GM18499 (cell line): ENCODE results near the gene SELENOI.
"Not testable (repeated sequence)": the region's sequence is repeated elsewhere in the genome, so short reads cannot be mapped to it uniquely, and the experiment has no call there.

Experiments
- ATAC-seq: cut with Tn5 transposase; IDR thresholded peaks from one replicate; pipeline ENCODE4 v1.9.1; 2021; ENCODE audit warnings: moderate number of reproducible peaks; ENCODE audit not compliant: insufficient read depth, unreplicated experiment

SELENOI gene

DNA sequence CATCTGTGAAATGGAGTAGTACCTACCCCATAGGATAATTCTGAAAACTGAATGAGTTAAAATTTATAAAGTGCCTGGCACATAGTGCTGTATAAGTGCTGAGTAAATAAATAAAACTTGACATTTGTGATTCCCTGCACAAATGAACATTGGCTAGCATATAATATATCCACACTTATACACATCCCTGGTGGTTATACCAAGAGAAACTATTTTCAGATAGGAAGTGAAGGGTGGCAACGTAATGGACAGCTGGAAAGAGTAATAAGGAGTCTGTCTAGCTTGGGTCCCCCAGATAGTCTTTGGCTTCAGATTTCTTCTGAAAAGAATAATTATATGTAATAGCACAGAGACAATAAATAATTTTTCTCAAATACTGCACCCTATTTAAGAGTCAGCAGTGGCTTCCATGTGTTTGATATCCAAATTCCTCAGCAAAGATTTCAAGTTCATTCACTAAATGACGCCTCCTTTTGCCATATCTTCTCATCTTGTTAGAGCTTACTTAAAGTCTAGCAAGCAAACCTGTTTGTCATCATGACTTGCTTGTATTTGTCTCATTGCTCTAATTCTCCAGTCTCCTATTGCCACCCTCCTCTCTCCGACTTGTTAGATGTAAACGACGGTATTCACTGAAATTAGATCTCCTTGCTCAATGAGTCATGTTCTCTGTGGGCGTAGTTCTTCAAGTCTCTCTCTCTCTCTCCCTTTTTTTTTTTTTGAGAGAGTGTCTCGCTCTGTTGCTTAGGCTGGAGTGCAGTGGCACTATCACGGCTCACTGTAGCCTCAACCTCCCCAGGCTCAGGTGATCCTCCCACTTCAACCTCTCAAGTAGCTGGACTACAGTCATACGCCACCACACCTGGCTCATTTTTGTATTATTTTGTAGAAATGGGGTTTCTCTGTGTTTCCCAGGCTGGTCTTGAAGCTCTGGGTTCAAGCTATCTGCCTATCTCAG is 9.4 kb downstream of the SELENOI start:
- ATAC-seq = no peak

- no peak for ATAC-seq
Observed at GRCh38 chr2:26356111-26356510, 10.2 kb downstream of the SELENOI start.

DNA sequence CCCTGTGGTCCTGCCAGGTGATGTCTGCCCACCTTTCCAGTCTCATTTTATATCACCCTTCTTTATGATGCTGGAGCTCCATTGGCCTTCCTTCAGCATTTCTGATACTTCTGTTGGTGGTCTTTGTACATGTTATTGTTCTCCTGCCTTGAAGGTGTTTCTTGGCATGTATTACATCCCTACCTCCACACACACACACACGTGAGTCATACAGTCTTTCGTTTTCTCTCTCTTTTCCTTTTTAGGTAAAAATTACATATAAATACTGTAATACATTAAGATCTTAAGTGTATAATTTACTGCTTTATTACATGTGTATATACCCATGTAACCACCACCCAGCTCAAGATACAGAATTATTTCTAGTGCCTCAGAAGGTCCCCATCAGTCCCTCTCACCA is 10.8 kb downstream of the SELENOI start:
- ATAC-seq = no peak

GRCh38 chr2:26359886-26360473 is 14.0 kb downstream of the SELENOI start:
- no peak for ATAC-seq

- no peak for ATAC-seq
Observed at GRCh38 chr2:26363323-26363722, 17.4 kb downstream of the SELENOI start.

- ATAC-seq = no peak
Observed at GRCh38 chr2:26363958-26364357, 18.0 kb downstream of the SELENOI start.

DNA sequence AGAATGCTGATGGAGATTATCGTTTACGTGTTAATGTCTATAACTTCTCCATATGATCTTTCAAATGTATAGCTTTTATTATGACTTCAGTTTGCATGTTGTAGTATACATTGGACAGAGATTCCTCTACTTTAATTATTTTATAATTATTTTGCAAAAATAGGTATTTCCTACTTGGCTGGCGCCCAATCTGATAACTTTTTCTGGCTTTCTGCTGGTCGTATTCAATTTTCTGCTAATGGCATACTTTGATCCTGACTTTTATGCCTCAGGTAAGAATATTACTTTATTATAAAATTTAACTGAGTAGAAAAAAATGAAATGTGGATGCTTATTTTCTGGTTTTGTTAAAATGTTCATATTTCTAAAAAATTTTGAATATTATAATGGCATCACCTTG is 18.7 kb downstream of the SELENOI start:
- no peak for ATAC-seq

DNA sequence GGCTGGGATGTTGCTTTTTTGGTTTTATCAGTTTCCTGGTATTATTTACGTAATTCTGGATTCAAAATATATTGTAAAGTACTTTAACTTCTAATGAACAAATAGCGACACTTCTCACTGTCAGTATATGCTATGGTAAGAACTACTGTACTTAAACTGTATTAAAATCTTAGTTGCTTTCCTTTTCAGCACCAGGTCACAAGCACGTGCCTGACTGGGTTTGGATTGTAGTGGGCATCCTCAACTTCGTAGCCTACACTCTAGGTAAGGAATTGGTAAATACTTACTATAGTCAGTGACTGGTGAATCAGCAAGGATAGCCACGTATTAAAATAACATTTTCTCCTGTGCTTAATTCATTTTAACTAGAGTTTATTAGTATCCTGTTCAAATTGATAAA is 21.0 kb downstream of the SELENOI start:
- no peak for ATAC-seq

GRCh38 chr2:26369664-26370063 is 23.7 kb downstream of the SELENOI start:
- not testable (repeated sequence) for ATAC-seq

- not testable (repeated sequence) for ATAC-seq
Observed at GRCh38 chr2:26370909-26371308, 25.0 kb downstream of the SELENOI start.

GRCh38 chr2:26376799-26377198 is 30.9 kb downstream of the SELENOI start:
- no peak for ATAC-seq

GRCh38 chr2:26380281-26380680 is 34.3 kb downstream of the SELENOI start:
- no peak for ATAC-seq

DNA sequence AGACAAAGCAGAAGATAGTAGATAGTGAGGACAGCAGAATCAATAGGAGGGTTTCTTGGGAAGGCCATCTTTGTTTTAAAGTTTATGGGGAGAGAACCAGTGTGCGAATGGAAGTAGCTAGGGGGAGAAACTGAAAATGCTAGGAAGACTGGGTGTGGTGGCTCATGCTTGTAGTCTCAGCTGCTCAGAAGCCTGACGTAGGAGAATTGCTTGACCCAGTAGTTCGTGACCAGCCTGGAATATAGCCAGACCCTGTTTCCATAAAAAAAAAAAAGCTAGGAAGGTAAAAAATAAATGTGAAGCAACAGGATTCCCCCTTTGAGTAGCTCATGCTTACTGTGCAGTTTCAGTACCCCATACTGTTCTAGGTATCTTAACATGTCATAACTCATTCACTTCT is 36.6 kb downstream of the SELENOI start:
- ATAC-seq = no peak

DNA sequence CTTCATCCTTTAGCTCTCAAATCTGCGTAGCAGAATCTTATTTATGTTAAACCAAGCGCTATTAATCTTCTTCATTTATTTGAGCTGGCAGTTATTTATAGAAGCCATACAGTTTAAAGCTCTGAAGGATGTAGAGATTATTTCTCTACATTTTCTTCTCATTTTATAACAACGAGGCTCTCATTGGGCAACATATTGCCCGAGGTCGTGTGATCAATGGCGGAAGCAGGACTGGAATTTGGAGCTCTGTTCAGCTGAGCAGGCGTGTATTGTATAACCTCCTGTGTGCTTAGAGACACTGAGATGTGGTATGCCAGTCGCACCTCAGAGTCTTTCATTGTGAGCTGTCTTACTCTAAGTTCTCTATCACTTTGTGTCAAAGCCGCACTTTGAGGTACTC is 38.2 kb downstream of the SELENOI start:
- ATAC-seq = no peak

DNA sequence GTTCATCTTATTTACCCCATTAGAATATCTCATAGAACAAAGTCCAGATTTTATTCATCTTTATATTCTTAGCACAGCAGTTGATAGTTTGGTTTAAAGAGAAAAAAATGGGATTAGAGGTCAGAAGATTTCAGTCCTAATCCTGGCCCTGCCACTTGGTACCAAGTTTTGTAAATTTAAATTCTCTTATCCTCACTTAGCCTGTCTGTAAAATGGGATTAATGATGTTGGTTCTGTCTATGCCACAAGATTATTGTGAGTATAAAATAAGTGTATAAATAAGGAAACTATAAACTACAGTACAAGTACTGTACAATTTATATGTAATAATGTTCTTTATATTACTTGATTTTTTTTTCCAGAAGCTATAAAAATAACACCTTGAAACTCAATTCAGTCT is 38.7 kb downstream of the SELENOI start:
- no peak for ATAC-seq

DNA sequence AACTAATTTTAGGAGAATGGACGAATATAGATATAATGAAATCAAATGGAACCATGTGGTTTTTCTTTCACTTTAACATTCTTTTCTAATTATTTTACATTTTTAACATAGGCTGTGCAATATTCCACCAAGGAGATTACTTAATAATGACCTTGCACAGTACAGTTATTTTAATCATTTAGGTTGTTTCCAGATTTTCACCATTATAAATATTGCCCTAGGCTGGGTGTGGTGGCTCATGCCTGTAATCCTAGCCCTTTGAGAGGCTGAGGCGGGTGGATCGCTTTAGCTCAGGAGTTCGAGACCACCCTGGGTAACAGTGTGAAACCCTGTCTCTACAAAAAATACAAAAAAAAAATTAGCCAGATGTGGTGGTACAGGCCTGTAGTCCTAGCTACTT is 41.2 kb downstream of the SELENOI start:
- ATAC-seq = no peak

DNA sequence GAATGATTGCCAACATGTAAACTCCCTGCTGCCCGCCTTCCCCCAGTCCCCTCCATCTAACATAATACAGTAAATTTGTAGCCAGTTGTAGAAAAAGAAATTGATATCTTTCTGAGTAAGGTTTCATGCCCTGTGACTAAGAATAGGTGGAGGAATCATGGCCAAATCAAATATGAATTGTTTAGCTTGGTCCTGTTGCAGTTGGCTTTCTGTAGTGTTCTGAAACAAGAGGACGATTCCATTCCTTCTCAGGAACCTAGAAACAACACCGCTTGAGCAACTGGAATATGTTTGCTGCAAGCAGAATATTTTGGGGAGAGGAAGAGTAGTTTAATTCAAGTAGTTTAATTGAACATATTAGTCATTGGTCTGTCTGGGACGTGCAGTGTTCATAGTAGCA is 48.8 kb downstream of the SELENOI start:
- no peak for ATAC-seq

GRCh38 chr2:26395394-26395793 is 49.5 kb downstream of the SELENOI start:
- ATAC-seq = no peak

- ATAC-seq = no peak
Observed at GRCh38 chr2:26396734-26397298, 50.9 kb downstream of the SELENOI start.

DNA sequence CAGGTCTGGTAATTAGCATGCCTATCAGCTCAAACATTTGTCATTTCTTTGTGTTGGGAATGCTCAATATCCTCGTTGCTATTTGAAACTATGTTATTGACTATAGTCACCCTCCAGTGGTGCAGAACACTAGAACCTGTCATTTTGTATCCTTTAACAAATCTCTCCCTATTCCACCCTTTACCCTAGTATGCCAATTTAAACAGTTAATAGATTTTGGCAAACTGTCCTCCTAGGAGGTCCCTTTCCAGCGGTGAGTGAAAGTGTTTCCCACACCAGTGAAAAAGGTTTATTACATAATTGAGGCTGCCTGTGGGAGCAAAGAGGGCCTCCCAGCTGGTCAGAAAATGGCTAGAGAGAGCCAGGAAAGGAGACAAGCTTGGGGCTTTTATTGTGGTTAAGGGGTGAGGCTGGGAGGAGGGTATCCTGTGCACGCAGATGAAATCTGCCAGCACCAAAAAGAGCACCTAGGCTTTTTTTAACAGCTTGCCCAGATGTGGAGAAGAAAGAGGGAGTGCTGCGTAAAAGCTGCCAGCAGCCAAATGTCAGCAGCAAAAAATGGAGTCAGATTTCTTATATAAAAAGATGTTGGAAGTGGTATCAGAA is 53.9 kb downstream of the SELENOI start:
- no peak for ATAC-seq

DNA sequence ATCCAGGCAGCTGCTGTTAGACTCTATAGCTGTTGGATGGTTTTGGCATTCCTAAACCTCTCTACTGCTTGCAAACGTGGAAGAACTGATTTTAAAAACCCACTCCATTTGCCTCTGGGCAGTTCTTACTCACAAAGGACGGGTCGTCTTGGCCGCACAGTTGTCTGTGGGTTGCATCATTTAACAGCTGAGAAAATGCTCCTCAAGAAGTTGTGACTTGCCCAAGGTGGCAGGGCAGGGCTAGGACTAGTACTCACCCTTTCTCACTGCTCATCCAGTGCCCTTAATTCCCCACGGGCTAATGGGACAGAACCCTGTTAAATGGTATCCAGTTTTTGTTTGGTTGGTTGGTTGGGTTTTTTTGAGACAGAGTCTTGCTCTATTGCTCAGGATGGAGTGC is 54.8 kb downstream of the SELENOI start:
- ATAC-seq = no peak
